SK-N-SH treated with all-trans-retinoic acid at 6 μM for 48 hours (cell line): ENCODE results near the gene TSHZ1.

Source experiments
- ATAC-seq: fragments of 200-7000 bp; cut with Tn5 transposase; 3 replicates; pipeline ENCODE4 v1.9.1; 2020; ENCODE audit warnings: mild to moderate bottlenecking, moderate library complexity
- ARNTL ChIP-seq: fragments of 450-650 bp; formaldehyde crosslinking; IDR thresholded peaks from 2 replicates; pipeline ENCODE4 v1.5.0; 2020; ENCODE audit warnings: low read depth, mild to moderate bottlenecking, moderate library complexity, borderline replicate concordance
- BACH2 ChIP-seq: fragments of 250-450 bp; sonication (Bioruptor Pico); IDR thresholded peaks from 2 replicates; pipeline ENCODE4 v1.9.0; 2021; ENCODE audit warnings: mild to moderate bottlenecking, borderline replicate concordance
- CREB5 ChIP-seq: fragments of 250-450 bp; sonication (Bioruptor Pico); IDR thresholded peaks from 2 replicates; pipeline ENCODE4 v1.5.1; 2020; ENCODE audit warnings: low read depth, mild to moderate bottlenecking, moderate library complexity
- CSDC2 ChIP-seq: fragments of 250-450 bp; sonication (Bioruptor Pico); IDR thresholded peaks from 2 replicates; pipeline ENCODE4 v1.5.0; 2020; ENCODE audit warnings: mild to moderate bottlenecking, moderate library complexity
- CSRNP3 ChIP-seq: fragments of 250-450 bp; sonication (Bioruptor Pico); IDR thresholded peaks from 2 replicates; pipeline ENCODE4 v1.5.1; 2021; ENCODE audit warnings: mild to moderate bottlenecking, moderate library complexity
- ESRRG ChIP-seq: fragments of 250-450 bp; sonication (Bioruptor Pico); IDR thresholded peaks from 2 replicates; pipeline ENCODE4 v1.6.1; 2021; ENCODE audit warnings: mild to moderate bottlenecking
- GLIS3 ChIP-seq: fragments of 250-450 bp; sonication (Bioruptor Pico); IDR thresholded peaks from 2 replicates; pipeline ENCODE4 v1.5.0; 2020; ENCODE audit warnings: mild to moderate bottlenecking, moderate library complexity
- ISL1 ChIP-seq: fragments of 250-450 bp; sonication (Bioruptor Pico); IDR thresholded peaks from 2 replicates; pipeline ENCODE4 v2.1.2; 2022; ENCODE audit warnings: mild to moderate bottlenecking, moderate library complexity
- OSR1 ChIP-seq: fragments of 250-450 bp; sonication (Bioruptor Pico); IDR thresholded peaks from 2 replicates; pipeline ENCODE4 v1.8.0; 2022; ENCODE audit warnings: moderate library complexity, mild to moderate bottlenecking, inconsistent platforms
- PATZ1 ChIP-seq: fragments of 250-450 bp; sonication (Bioruptor Pico); IDR thresholded peaks from 2 replicates; pipeline ENCODE4 v1.8.0; 2020; ENCODE audit warnings: mild to moderate bottlenecking, moderate library complexity, borderline replicate concordance
- POU6F1 ChIP-seq: fragments of 250-450 bp; sonication (Bioruptor Pico); IDR thresholded peaks from 2 replicates; pipeline ENCODE4 v1.8.0; 2021; ENCODE audit warnings: low read depth, mild to moderate bottlenecking, moderate library complexity, borderline replicate concordance
- PPARA ChIP-seq: fragments of 250-450 bp; sonication (Bioruptor Pico); IDR thresholded peaks from 2 replicates; pipeline ENCODE4 v1.5.0; 2020; ENCODE audit warnings: mild to moderate bottlenecking, borderline replicate concordance
- RARB ChIP-seq: fragments of 250-450 bp; sonication (Bioruptor Pico); IDR thresholded peaks from 2 replicates; pipeline ENCODE4 v1.8.0; 2021; ENCODE audit warnings: mild to moderate bottlenecking, moderate library complexity
- SNAI2 ChIP-seq: fragments of 250-450 bp; sonication (Bioruptor Pico); IDR thresholded peaks from 2 replicates; pipeline ENCODE4 v1.5.0; 2020; ENCODE audit warnings: mild to moderate bottlenecking, moderate library complexity
- TCF4 ChIP-seq: fragments of 250-450 bp; sonication (Bioruptor Pico); IDR thresholded peaks from 2 replicates; pipeline ENCODE4 v1.8.0; 2021; ENCODE audit warnings: mild to moderate bottlenecking, moderate library complexity, borderline replicate concordance
- TOX ChIP-seq: fragments of 250-450 bp; sonication (Bioruptor Pico); IDR thresholded peaks from 2 replicates; pipeline ENCODE4 v1.8.0; 2021; ENCODE audit warnings: mild to moderate bottlenecking, moderate library complexity, borderline replicate concordance
- ZC3H10 ChIP-seq: fragments of 250-450 bp; sonication (Bioruptor Pico); IDR thresholded peaks from 2 replicates; pipeline ENCODE4 v1.5.1; 2021; ENCODE audit warnings: mild to moderate bottlenecking, moderate library complexity
- ZFP3 ChIP-seq: fragments of 250-450 bp; sonication (Bioruptor Pico); IDR thresholded peaks from 2 replicates; pipeline ENCODE4 v1.5.0; 2020; ENCODE audit warnings: mild to moderate bottlenecking, moderate library complexity
- ZFP30 ChIP-seq: fragments of 450-650 bp; formaldehyde crosslinking; IDR thresholded peaks from 2 replicates; pipeline ENCODE4 v1.5.0; 2022; ENCODE audit warnings: mild to moderate bottlenecking, moderate library complexity
- ZNF565 ChIP-seq: fragments of 450-650 bp; formaldehyde crosslinking; conservative IDR thresholded peaks from 2 replicates; pipeline ENCODE4 v1.5.0; 2020; ENCODE audit warnings: low read depth, mild to moderate bottlenecking, moderate library complexity
- ZNF70 ChIP-seq: fragments of 450-650 bp; formaldehyde crosslinking; IDR thresholded peaks from 2 replicates; pipeline ENCODE4 v1.5.0; 2020; ENCODE audit warnings: mild to moderate bottlenecking, moderate library complexity
- ZNF8 ChIP-seq: fragments of 450-650 bp; formaldehyde crosslinking; IDR thresholded peaks from 2 replicates; pipeline ENCODE4 v1.5.0; 2020; ENCODE audit warnings: mild to moderate bottlenecking, moderate library complexity

The TSHZ1 gene

GRCh38 chr18:75273817-75274216, 63.2 kb downstream of the TSHZ1 start:
- ATAC-seq: no peak

GRCh38 chr18:75275226-75275625, 64.6 kb downstream of the TSHZ1 start:
- TF ChIP-seq PATZ1 (no peak), TOX (CRISPR knock-in tag) (no peak), ZNF565 (CRISPR knock-in tag) (no peak), TCF4 (no peak), ARNTL (CRISPR knock-in tag) (no peak), POU6F1 (CRISPR knock-in tag) (no peak), ZNF70 (CRISPR knock-in tag) (no peak), OSR1 (no peak)
- no peak for ATAC-seq

More at GRCh38 chr18:75273817-75274216, 63.2 kb downstream of the TSHZ1 start:
- no peak for TF ChIP-seq ZFP3 (CRISPR knock-in tag)
- no peak for TF ChIP-seq OSR1
- no peak for TF ChIP-seq TCF4
- no peak for TF ChIP-seq GLIS3 (CRISPR knock-in tag)
- TF ChIP-seq BACH2 (CRISPR knock-in tag): no peak
- no peak for TF ChIP-seq ZNF565 (CRISPR knock-in tag)
- no peak for TF ChIP-seq ESRRG (CRISPR knock-in tag)
- no peak for TF ChIP-seq CSRNP3
- TF ChIP-seq ZNF70 (CRISPR knock-in tag): no peak
- TF ChIP-seq ARNTL (CRISPR knock-in tag): no peak
- no peak for TF ChIP-seq RARB
- no peak for TF ChIP-seq POU6F1 (CRISPR knock-in tag)
- no peak for TF ChIP-seq ZFP30 (CRISPR knock-in tag)
- TF ChIP-seq ZC3H10 (CRISPR knock-in tag): no peak
- no peak for TF ChIP-seq CREB5
- TF ChIP-seq PATZ1: no peak
- TF ChIP-seq SNAI2 (CRISPR knock-in tag): no peak

GRCh38 chr18:75276818-75277609, 66.4 kb downstream of the TSHZ1 start:
- ATAC-seq: no peak

More at GRCh38 chr18:75276818-75277609, 66.4 kb downstream of the TSHZ1 start:
- TF ChIP-seq BACH2 (CRISPR knock-in tag) (no peak), ISL1 (CRISPR knock-in tag) (no peak), ZNF8 (no peak), ZFP3 (CRISPR knock-in tag) (no peak), OSR1 (no peak), TOX (CRISPR knock-in tag) (no peak), ZFP30 (CRISPR knock-in tag) (no peak), TCF4 (no peak), GLIS3 (CRISPR knock-in tag) (no peak), PATZ1 (no peak), ARNTL (CRISPR knock-in tag) (no peak), ZC3H10 (CRISPR knock-in tag) (no peak), ESRRG (CRISPR knock-in tag) (no peak), CSDC2 (no peak), PPARA (CRISPR knock-in tag) (no peak), CSRNP3 (no peak), ZNF70 (CRISPR knock-in tag) (no peak), SNAI2 (CRISPR knock-in tag) (no peak)
